ENCODE measurements around the gene GIPC1. TPM values are rescaled to one million over a fixed set of nuclear protein-coding genes. Genes with fewer than 3 reads are reported as not detected.

Gene GIPC1
- total RNA-seq, 1 experiment from 2014 or later, result 103 TPM

DNA sequence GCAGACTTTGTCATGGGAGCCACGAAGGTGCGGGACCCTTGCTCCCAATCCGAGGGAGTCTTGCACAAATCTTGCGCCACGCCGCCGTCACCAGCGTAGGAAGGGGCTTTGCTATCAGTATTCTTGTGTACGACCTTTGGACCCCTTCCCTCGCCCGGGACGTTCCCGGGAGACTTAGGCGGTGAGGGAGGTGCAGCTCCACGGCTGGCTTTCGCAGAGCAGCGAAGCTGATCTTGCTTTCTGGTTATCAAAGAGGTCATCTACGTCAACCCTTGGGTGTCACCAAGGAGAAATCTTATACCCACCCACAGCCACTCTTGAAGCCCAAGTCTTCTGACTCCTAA is 34.0 kb upstream of the GIPC1 start:
- TF ChIP-seq ZFX (IDR thresholded peaks at IDR 0.05) (no peak), JUND (IDR thresholded peaks at IDR 0.05) (no peak), POLR2AphosphoS5 (IDR thresholded peaks at IDR 0.05; ENCODE audit: low read depth, low read length) (no peak), EGR1 (IDR thresholded peaks at IDR 0.05; ENCODE audit: low read depth) (no peak), EZH2phosphoT487 (IDR thresholded peaks at IDR 0.05; ENCODE audit: borderline replicate concordance) (no peak), TCF7L2 (IDR thresholded peaks at IDR 0.05; ENCODE audit: borderline replicate concordance, extremely low read depth, insufficient read depth, insufficient read length) (no peak), ZNF274 (IDR thresholded peaks at IDR 0.05; ENCODE audit: low read depth, low read length) (no peak), ELF1 (IDR thresholded peaks at IDR 0.05; ENCODE audit: borderline replicate concordance, low read depth) (no peak), RAD21 (IDR thresholded peaks at IDR 0.05; ENCODE audit: low read depth) (no peak), FOSL1 (IDR thresholded peaks at IDR 0.05; ENCODE audit: low read depth) (no peak)
- TF ChIP-seq, protein P1, sequence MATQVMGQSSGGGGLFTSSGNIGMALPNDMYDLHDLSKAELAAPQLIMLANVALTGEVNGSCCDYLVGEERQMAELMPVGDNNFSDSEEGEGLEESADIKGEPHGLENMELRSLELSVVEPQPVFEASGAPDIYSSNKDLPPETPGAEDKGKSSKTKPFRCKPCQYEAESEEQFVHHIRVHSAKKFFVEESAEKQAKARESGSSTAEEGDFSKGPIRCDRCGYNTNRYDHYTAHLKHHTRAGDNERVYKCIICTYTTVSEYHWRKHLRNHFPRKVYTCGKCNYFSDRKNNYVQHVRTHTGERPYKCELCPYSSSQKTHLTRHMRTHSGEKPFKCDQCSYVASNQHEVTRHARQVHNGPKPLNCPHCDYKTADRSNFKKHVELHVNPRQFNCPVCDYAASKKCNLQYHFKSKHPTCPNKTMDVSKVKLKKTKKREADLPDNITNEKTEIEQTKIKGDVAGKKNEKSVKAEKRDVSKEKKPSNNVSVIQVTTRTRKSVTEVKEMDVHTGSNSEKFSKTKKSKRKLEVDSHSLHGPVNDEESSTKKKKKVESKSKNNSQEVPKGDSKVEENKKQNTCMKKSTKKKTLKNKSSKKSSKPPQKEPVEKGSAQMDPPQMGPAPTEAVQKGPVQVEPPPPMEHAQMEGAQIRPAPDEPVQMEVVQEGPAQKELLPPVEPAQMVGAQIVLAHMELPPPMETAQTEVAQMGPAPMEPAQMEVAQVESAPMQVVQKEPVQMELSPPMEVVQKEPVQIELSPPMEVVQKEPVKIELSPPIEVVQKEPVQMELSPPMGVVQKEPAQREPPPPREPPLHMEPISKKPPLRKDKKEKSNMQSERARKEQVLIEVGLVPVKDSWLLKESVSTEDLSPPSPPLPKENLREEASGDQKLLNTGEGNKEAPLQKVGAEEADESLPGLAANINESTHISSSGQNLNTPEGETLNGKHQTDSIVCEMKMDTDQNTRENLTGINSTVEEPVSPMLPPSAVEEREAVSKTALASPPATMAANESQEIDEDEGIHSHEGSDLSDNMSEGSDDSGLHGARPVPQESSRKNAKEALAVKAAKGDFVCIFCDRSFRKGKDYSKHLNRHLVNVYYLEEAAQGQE (IDR thresholded peaks at IDR 0.05; ENCODE audit: low read depth), result no peak
- TF ChIP-seq, protein P2, sequence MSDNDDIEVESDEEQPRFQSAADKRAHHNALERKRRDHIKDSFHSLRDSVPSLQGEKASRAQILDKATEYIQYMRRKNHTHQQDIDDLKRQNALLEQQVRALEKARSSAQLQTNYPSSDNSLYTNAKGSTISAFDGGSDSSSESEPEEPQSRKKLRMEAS (IDR thresholded peaks at IDR 0.05), result no peak
- TF ChIP-seq, protein P3, sequence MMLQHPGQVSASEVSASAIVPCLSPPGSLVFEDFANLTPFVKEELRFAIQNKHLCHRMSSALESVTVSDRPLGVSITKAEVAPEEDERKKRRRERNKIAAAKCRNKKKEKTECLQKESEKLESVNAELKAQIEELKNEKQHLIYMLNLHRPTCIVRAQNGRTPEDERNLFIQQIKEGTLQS (IDR thresholded peaks at IDR 0.05), result no peak
- peak overlapping the region; percentile 84 to 99 for H3K4me3 ChIP-seq (replicated peaks in 1 of 2; ENCODE audit: low read depth in 1 of 2, low read length in 2 of 2)
- no TSS peak for BruUV-seq (replicated peaks)
- peaks cover 53% of the 10 kb centered on the region for H3K79me2 ChIP-seq (ENCODE audit: insufficient read depth, low read length)
- 0 out of 2 replicates have a peak, but pooled peaks cover 5% of the 10 kb centered on the region for H4K20me1 ChIP-seq (ENCODE audit: insufficient read depth)
- H3K9me3 ChIP-seq (ENCODE audit: control insufficient read depth in 1 of 2, insufficient read depth in 1 of 2, low read depth in 1 of 2, low read length in 2 of 2), result no peaks in the 10 kb centered on the region
- no peak overlapping the region for H2AFZ ChIP-seq (ENCODE audit: low read depth, low read length, poor library complexity, severe bottlenecking)
- H3K4me2 ChIP-seq (ENCODE audit: low read length), result peak overlapping the region; percentile 80
- ChIA-PET RAD21 (ENCODE audit: low non-redundant PET in 1 of 2, low total read pairs in 2 of 2, uncharacterized antibody in 2 of 2, unreplicated experiment in 2 of 2) (no interaction called here), CTCF (no interaction called here), POLR2A (interaction anchor here (2.2 kb wide), 1 partner anchor 10 kb away, joined by 9 read pairs; the partner anchor contains the start of gene DNAJB1)
- H3K36me3 ChIP-seq (ENCODE audit: control insufficient read depth in 1 of 2, insufficient read depth in 2 of 2, low read length in 2 of 2), result 0 out of 4 replicates have a peak, but pooled peaks cover 0 to 2% of the 10 kb centered on the region in 2 experiments
- DNase-seq (ENCODE audit: low read depth, low spot score), result no peak
- H3K4me1 ChIP-seq (ENCODE audit: control insufficient read depth in 1 of 2, insufficient read depth in 2 of 2, low read length in 2 of 2), result peaks cover 11 to 49% of the 10 kb centered on the region in 2 experiments
- H3K9me2 ChIP-seq (ENCODE audit: insufficient read depth), result no peaks in the 10 kb centered on the region
- H3K27ac ChIP-seq (ENCODE audit: low read depth, low read length), result peak overlapping the region; percentile 72
- peak; percentile 8 for ATAC-seq
- H3K9ac ChIP-seq (ENCODE audit: low read length), result peak overlapping the region; percentile 80
- intact Hi-C loops (cut with micrococcal nuclease), result no loop called here
- H3K27me3 ChIP-seq (ENCODE audit: insufficient read depth, low read length), result no peaks in the 10 kb centered on the region

All from HCT116 (cell line).